ENCODE results near the gene ADARB2.

- TF ChIP-seq CTCF (IDR thresholded peaks at IDR 0.05) (no peak), POLR2A (IDR thresholded peaks at IDR 0.05; ENCODE audit: low read depth) (no peak), POLR2AphosphoS5 (IDR thresholded peaks at IDR 0.05) (no peak)
These were observed 548.7 kb downstream of the ADARB2 start for GRCh38 chr10:1188558-1189135.

Data from esophagus muscularis mucosa (tissue), 3 donors.